WTC11 (cell line): Measurements from ENCODE around the gene SGIP1. TPM values are rescaled to one million over a fixed set of nuclear protein-coding genes. Genes with fewer than 3 reads are reported as not detected.

ENCODE experiments used
- ATAC-seq: fragments of 200-7000 bp; cut with Tn5 transposase; 2 replicates; pipeline ENCODE4 v1.10.0; 2021; ENCODE audit warnings: mild to moderate bottlenecking, moderate library complexity
- CTCF ChIA-PET: fragments of 300-600 bp; sonication (Branson Sonifier 250); formaldehyde crosslinking; loops from one replicate; lab custom pipeline; 2021; ENCODE audit warnings: antibody characterized with exemption; lab: Charles Lee
- POLR2A ChIA-PET: fragments of 350-600 bp; sonication (Branson Sonifier 250); formaldehyde crosslinking; loops from one replicate; lab custom pipeline; 2021; ENCODE audit warnings: antibody characterized with exemption; lab: Charles Lee
- DNase-seq: peaks from one replicate; pipeline ENCODE4 v3.0.0; 2021; ENCODE audit warnings: low spot score
- H3K27ac Mint-ChIP-seq: 2 replicates; pipeline ENCODE4 v1.8.0; 2021; ENCODE audit warnings: mixed read lengths
- H3K27me3 Mint-ChIP-seq: 2 replicates; pipeline ENCODE4 v1.8.0; 2021; ENCODE audit warnings: low read depth, mild to moderate bottlenecking, moderate library complexity, mixed read lengths
- H3K36me3 Mint-ChIP-seq: 2 replicates; pipeline ENCODE4 v1.8.0; 2021; ENCODE audit warnings: mixed read lengths
- H3K4me1 Mint-ChIP-seq: 2 replicates; pipeline ENCODE4 v1.8.0; 2022; ENCODE audit warnings: mixed read lengths
- H3K4me3 Mint-ChIP-seq: 2 replicates; pipeline ENCODE4 v1.8.0; 2021; ENCODE audit warnings: mild to moderate bottlenecking, moderate library complexity, mixed read lengths
- H3K9me3 Mint-ChIP-seq: 2 replicates; pipeline ENCODE4 v1.8.0; 2021; ENCODE audit warnings: mixed read lengths
- AR ChIP-seq: fragments of 250-450 bp; sonication (Bioruptor Pico); IDR thresholded peaks from 2 replicates; pipeline ENCODE4 v1.9.0; 2021; ENCODE audit warnings: mild to moderate bottlenecking
- CBFB ChIP-seq: sonication (generic); formaldehyde crosslinking; IDR thresholded peaks from 2 replicates; pipeline ENCODE4 v1.8.1; 2022; ENCODE audit warnings: mild to moderate bottlenecking, low read depth, missing genetic modification reagents
- CDX4 ChIP-seq: fragments of 250-450 bp; sonication (Bioruptor Pico); IDR thresholded peaks from 2 replicates; pipeline ENCODE4 v1.9.0; 2021; ENCODE audit warnings: moderate library complexity, mild to moderate bottlenecking, inconsistent platforms, borderline replicate concordance
- CTCF ChIP-seq: fragments of 200-600 bp; IDR thresholded peaks from 2 replicates; pipeline ENCODE4 v1.8.0; 2022; ENCODE audit warnings: antibody characterized with exemption
- E2F1 ChIP-seq: sonication (generic); formaldehyde crosslinking; IDR thresholded peaks from 2 replicates; pipeline ENCODE4 v1.8.0; 2022; ENCODE audit warnings: mild to moderate bottlenecking, missing genetic modification reagents
- EMX1 ChIP-seq: fragments of 250-450 bp; sonication (Bioruptor Pico); IDR thresholded peaks from 2 replicates; pipeline ENCODE4 v1.8.0; 2021; ENCODE audit warnings: mild to moderate bottlenecking
- ERG ChIP-seq: fragments of 250-450 bp; sonication (Bioruptor Pico); IDR thresholded peaks from 2 replicates; pipeline ENCODE4 v1.8.0; 2021; ENCODE audit warnings: mild to moderate bottlenecking
- IRF2 ChIP-seq: sonication (generic); formaldehyde crosslinking; IDR thresholded peaks from 2 replicates; pipeline ENCODE4 v1.8.0; 2022; ENCODE audit warnings: low read depth, missing genetic modification reagents, borderline replicate concordance
- JUN ChIP-seq: sonication (generic); formaldehyde crosslinking; IDR thresholded peaks from 2 replicates; pipeline ENCODE4 v1.8.0; 2023; ENCODE audit warnings: mild to moderate bottlenecking, missing genetic modification reagents
- NFATC4 ChIP-seq: fragments of 250-450 bp; sonication (Bioruptor Pico); IDR thresholded peaks from 2 replicates; pipeline ENCODE4 v1.9.0; 2021; ENCODE audit warnings: mild to moderate bottlenecking
- PREB ChIP-seq: sonication (generic); formaldehyde crosslinking; IDR thresholded peaks from 2 replicates; pipeline ENCODE4 v1.8.1; 2022; ENCODE audit warnings: mild to moderate bottlenecking, missing genetic modification reagents, moderate library complexity, borderline replicate concordance
- SMAD3 ChIP-seq: sonication (generic); formaldehyde crosslinking; IDR thresholded peaks from 2 replicates; pipeline ENCODE4 v1.8.0; 2022; ENCODE audit warnings: missing genetic modification reagents, mild to moderate bottlenecking, borderline replicate concordance
- SOX15 ChIP-seq: fragments of 250-450 bp; sonication (Bioruptor Pico); IDR thresholded peaks from 2 replicates; pipeline ENCODE4 v1.9.0; 2021; ENCODE audit warnings: mild to moderate bottlenecking
- STAT6 ChIP-seq: sonication (generic); formaldehyde crosslinking; conservative IDR thresholded peaks from 2 replicates; pipeline ENCODE4 v1.8.1; 2023; ENCODE audit warnings: mild to moderate bottlenecking, low read depth, missing genetic modification reagents, moderate library complexity
- TEAD1 ChIP-seq: sonication (generic); formaldehyde crosslinking; IDR thresholded peaks from 2 replicates; pipeline ENCODE4 v1.8.0; 2022; ENCODE audit warnings: mild to moderate bottlenecking, missing genetic modification reagents
- ZNF121 ChIP-seq: sonication (generic); formaldehyde crosslinking; IDR thresholded peaks from 2 replicates; pipeline ENCODE4 v1.8.0; 2023; ENCODE audit warnings: missing genetic modification reagents
- ZNF512 ChIP-seq: sonication (generic); formaldehyde crosslinking; IDR thresholded peaks from 2 replicates; pipeline ENCODE4 v1.8.1; 2022; ENCODE audit warnings: missing genetic modification reagents, borderline replicate concordance
- ZNF671 ChIP-seq: fragments of 250-450 bp; sonication (Bioruptor Pico); IDR thresholded peaks from 2 replicates; pipeline ENCODE4 v1.8.0; 2021; ENCODE audit warnings: mild to moderate bottlenecking
- ZSCAN18 ChIP-seq: fragments of 250-450 bp; sonication (Bioruptor Pico); IDR thresholded peaks from 2 replicates; pipeline ENCODE4 v2.1.2; 2022; ENCODE audit warnings: mild to moderate bottlenecking, moderate library complexity
- total RNA-seq: library from RNA; stranded (reverse); gene quantifications from 3 replicates; pipeline ENCODE4 v1.2.3, GENCODE V29; 2021

Gene SGIP1
- total RNA-seq, 1 experiment from 2014 or later: 3.9 TPM

- TF ChIP-seq ZNF512 (CRISPR knock-in tag): no peak
- no peak for TF ChIP-seq CBFB (CRISPR knock-in tag)
- no peak for TF ChIP-seq CTCF
- TF ChIP-seq ZNF671 (CRISPR knock-in tag): no peak
- no peak for TF ChIP-seq SOX15 (CRISPR knock-in tag)
- TF ChIP-seq TEAD1 (CRISPR knock-in tag): no peak
- no peak for TF ChIP-seq IRF2 (CRISPR knock-in tag)
Observed at GRCh38 chr1:66624412-66625060, 90.6 kb downstream of the SGIP1 start (continued).

- Mint-ChIP-seq H3K4me1 (no peaks in the 10 kb centered on the region), H3K27me3 (no peaks in the 10 kb centered on the region), H3K9me3 (peaks cover 8% of the 10 kb centered on the region), H3K36me3 (no peaks in the 10 kb centered on the region), H3K27ac (no peak overlapping the region), H3K4me3 (no peak overlapping the region)
- DNase-seq: no peak
- ATAC-seq: no peak
- CTCF ChIA-PET: no interaction called here
- POLR2A ChIA-PET: no interaction called here
- TF ChIP-seq PREB (CRISPR knock-in tag) (no peak), E2F1 (CRISPR knock-in tag) (no peak), ZSCAN18 (CRISPR knock-in tag) (no peak), ZNF121 (CRISPR knock-in tag) (no peak), SMAD3 (no peak), NFATC4 (no peak)
Observed at GRCh38 chr1:66626261-66626660, 92.3 kb downstream of the SGIP1 start.

GRCh38 chr1:66628926-66629325 lies 95.0 kb downstream of the SGIP1 start:
- no peaks in the 10 kb centered on the region for H3K36me3 Mint-ChIP-seq
- DNase-seq (no peak), ATAC-seq (no peak)
- POLR2A ChIA-PET: no interaction called here
- H3K4me1 Mint-ChIP-seq: no peaks in the 10 kb centered on the region
- CTCF ChIA-PET: no interaction called here
- no peak overlapping the region for H3K27ac Mint-ChIP-seq
- 0 out of 2 replicates have a peak, but pooled peaks cover 4% of the 10 kb centered on the region for H3K9me3 Mint-ChIP-seq
- H3K27me3 Mint-ChIP-seq: no peaks in the 10 kb centered on the region
- H3K4me3 Mint-ChIP-seq: no peak overlapping the region
- TF ChIP-seq AR (no peak), STAT6 (CRISPR knock-in tag) (no peak), EMX1 (CRISPR knock-in tag) (no peak), CDX4 (CRISPR knock-in tag) (no peak), JUN (CRISPR knock-in tag) (no peak), ERG (CRISPR knock-in tag) (no peak)
